ENCODE data around the gene FOXP2. TPM values are rescaled to one million over a fixed set of nuclear protein-coding genes. Genes with fewer than 3 reads are reported as not detected.

The FOXP2 gene
- total and polyA plus RNA-seq, 4 experiments from 2014 or later: not detected

DNA sequence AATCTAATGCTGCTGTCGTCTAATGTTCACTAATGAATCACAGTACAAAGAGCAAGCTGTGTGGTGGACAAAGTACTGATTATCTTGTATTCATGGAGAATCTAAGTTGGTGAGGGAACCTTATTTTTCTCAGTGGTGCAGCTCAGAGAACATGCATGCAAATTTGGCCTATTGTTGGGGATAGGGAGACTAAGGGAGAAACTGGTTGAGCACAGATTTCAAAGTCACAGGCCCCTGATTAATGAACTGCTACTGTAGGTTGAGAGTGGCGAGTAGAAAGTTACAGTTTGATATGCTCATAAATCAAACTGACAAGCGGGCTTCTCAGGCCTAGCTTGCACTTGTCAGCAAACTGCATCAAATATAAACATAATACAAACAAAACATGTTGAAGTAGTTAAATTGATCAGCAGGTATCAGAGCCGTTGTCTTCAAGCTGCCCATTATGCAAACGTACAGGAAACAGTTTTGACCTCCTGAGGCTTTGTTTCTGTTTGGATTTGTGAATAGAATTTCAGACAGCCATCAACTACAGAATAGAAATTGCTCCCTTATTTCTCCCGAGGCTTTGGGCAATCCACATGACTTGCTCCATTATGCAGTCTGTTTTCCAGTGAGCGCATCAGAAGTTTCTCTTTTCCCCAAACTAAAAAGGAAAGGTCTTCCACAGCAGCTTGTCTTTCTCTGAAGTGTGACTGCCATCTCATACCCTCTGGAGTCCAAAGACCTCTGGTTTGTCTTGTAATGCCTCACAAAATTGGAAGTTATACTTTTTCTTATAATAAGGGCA is 215.8 kb downstream of the FOXP2 start:
- intact Hi-C loops (cut with micrococcal nuclease): no loop called here
- no peaks in the 10 kb centered on the region for H3K4me1 Mint-ChIP-seq
- CTCF ChIA-PET (ENCODE audit: partially characterized antibody): no interaction called here
- POLR2A ChIA-PET (ENCODE audit: partially characterized antibody): no interaction called here
- H3K9me3 Mint-ChIP-seq: peaks cover 0 to 1% (median 0%) of the 10 kb centered on the region in 8 donors
- H3K36me3 ChIP-seq (ENCODE audit: insufficient read depth, low read length): no peaks in the 10 kb centered on the region
- DNase-seq: no peak
- H3K4me3 ChIP-seq (ENCODE audit: low read length in 2 of 2): no peak overlapping the region
- no peaks in the 10 kb centered on the region for H3K27me3 ChIP-seq (ENCODE audit: insufficient read depth, low read length)
- no peak overlapping the region for H3K4me3 Mint-ChIP-seq
- H3K27ac ChIP-seq (ENCODE audit: low read depth, low read length): no peak overlapping the region
- peaks cover 0 to 2% of the 10 kb centered on the region in 2 donors for H3K27me3 Mint-ChIP-seq
- H3K27ac Mint-ChIP-seq: no peak overlapping the region
- no peaks in the 10 kb centered on the region for H3K9me3 ChIP-seq (ENCODE audit: control insufficient read depth in 1 of 2, low read length in 2 of 2)
- no peaks in the 10 kb centered on the region for H3K4me1 ChIP-seq (ENCODE audit: insufficient read depth, low read length)
- H3K36me3 Mint-ChIP-seq: no peaks in the 10 kb centered on the region

GRCh38 chr7:114631249-114631822 is 216.7 kb downstream of the FOXP2 start:
- no peaks in the 10 kb centered on the region for H3K36me3 Mint-ChIP-seq
- no peak overlapping the region for H3K4me3 Mint-ChIP-seq
- H3K27ac Mint-ChIP-seq: no peak overlapping the region
- Histone ChIP-seq H3K9me3 (ENCODE audit: control insufficient read depth in 1 of 2, low read length in 2 of 2) (no peaks in the 10 kb centered on the region), H3K36me3 (ENCODE audit: insufficient read depth, low read length) (no peaks in the 10 kb centered on the region), H3K4me1 (ENCODE audit: insufficient read depth, low read length) (no peaks in the 10 kb centered on the region), H3K27me3 (ENCODE audit: insufficient read depth, low read length) (no peaks in the 10 kb centered on the region), H3K27ac (ENCODE audit: low read depth, low read length) (no peak overlapping the region), H3K4me3 (ENCODE audit: low read length in 2 of 2) (no peak overlapping the region)
- no peaks in the 10 kb centered on the region for H3K4me1 Mint-ChIP-seq
- ChIA-PET POLR2A (ENCODE audit: partially characterized antibody) (no interaction called here), CTCF (ENCODE audit: partially characterized antibody) (no interaction called here)
- H3K27me3 Mint-ChIP-seq: peaks cover 0 to 2% of the 10 kb centered on the region in 2 donors
- peaks cover 0 to 1% (median 0%) of the 10 kb centered on the region in 8 donors for H3K9me3 Mint-ChIP-seq
- intact Hi-C loops (cut with micrococcal nuclease): no loop called here
- DNase-seq: no peak

DNA sequence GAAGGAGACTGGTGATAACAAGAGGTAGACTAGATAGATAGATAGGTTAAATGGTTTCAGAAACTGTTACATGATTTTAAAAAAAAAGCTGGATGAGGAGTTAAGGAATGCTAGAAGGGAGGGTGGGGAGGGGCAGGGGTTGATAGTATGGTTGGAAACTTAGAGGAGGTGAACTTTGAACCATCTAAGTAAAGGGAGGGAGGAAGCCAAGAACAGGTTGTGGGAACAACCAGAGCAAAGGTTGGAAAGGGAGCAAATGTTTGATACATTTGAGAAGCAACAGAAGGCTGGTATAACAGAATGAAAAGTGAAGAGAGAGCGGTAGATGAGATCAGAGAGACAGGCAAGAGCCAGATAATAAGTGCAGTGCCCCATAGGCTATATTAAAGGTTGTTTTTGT is 224.8 kb downstream of the FOXP2 start:
- CTCF ChIA-PET (ENCODE audit: partially characterized antibody): no interaction called here
- no peak for DNase-seq
- peaks cover 2 to 4% of the 10 kb centered on the region in 2 donors for H3K27me3 Mint-ChIP-seq

DNA sequence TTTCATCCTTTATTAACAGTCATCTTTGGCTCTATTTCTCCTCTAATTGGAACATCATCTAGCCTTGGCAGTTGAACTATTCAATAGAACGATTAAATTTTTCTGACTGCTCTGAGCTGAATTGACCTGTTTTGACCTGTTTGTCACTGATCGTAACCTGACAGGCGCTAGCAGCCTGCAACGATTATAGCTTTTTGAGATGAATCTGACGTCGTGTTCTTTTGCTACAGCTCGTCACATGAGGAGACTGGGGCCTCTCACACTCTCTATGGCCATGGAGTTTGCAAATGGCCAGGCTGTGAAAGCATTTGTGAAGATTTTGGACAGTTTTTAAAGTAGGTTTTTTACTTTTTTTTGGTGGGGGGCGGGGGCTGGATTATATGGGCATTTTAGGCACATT is 229.8 kb downstream of the FOXP2 start:
- CTCF ChIA-PET (ENCODE audit: partially characterized antibody): no interaction called here

More for the DNA sequence above, 224.8 kb downstream of the FOXP2 start:
- H3K4me3 Mint-ChIP-seq: no peak overlapping the region
- H3K27me3 ChIP-seq (ENCODE audit: insufficient read depth, low read length): no peaks in the 10 kb centered on the region
- no peak overlapping the region for H3K27ac ChIP-seq (ENCODE audit: low read depth, low read length)
- POLR2A ChIA-PET (ENCODE audit: partially characterized antibody): no interaction called here
- no peaks in the 10 kb centered on the region for H3K36me3 Mint-ChIP-seq
- no peaks in the 10 kb centered on the region for H3K9me3 ChIP-seq (ENCODE audit: control insufficient read depth in 1 of 2, low read length in 2 of 2)
- peaks cover 0 to 2% (median 0%) of the 10 kb centered on the region in 4 donors for H3K4me1 Mint-ChIP-seq
- H3K9me3 Mint-ChIP-seq: no peaks in the 10 kb centered on the region
- H3K27ac Mint-ChIP-seq: peak overlapping the region in 1 of 7 donors; percentile 18
- no peak overlapping the region for H3K4me3 ChIP-seq (ENCODE audit: low read length in 2 of 2)
- intact Hi-C loops (cut with micrococcal nuclease): no loop called here
- no peaks in the 10 kb centered on the region for H3K4me1 ChIP-seq (ENCODE audit: insufficient read depth, low read length)
- H3K36me3 ChIP-seq (ENCODE audit: insufficient read depth, low read length): no peaks in the 10 kb centered on the region

GRCh38 chr7:114645451-114645850 is 230.8 kb downstream of the FOXP2 start:
- H3K4me1 ChIP-seq (ENCODE audit: insufficient read depth, low read length): no peaks in the 10 kb centered on the region
- Mint-ChIP-seq H3K4me1 (peaks cover 0 to 2% (median 1%) of the 10 kb centered on the region in 4 donors), H3K4me3 (no peak overlapping the region), H3K27ac (no peak overlapping the region), H3K27me3 (peaks cover 2 to 3% of the 10 kb centered on the region in 2 donors), H3K36me3 (no peaks in the 10 kb centered on the region), H3K9me3 (no peaks in the 10 kb centered on the region)
- intact Hi-C loops (cut with micrococcal nuclease): no loop called here
- no peak overlapping the region for H3K27ac ChIP-seq (ENCODE audit: low read depth, low read length)
- DNase-seq: peak in 1 of 5 donors; percentile 0
- H3K9me3 ChIP-seq (ENCODE audit: control insufficient read depth in 1 of 2, low read length in 2 of 2): no peaks in the 10 kb centered on the region
- no peaks in the 10 kb centered on the region for H3K27me3 ChIP-seq (ENCODE audit: insufficient read depth, low read length)
- CTCF ChIA-PET (ENCODE audit: partially characterized antibody): no interaction called here
- H3K4me3 ChIP-seq (ENCODE audit: low read length in 2 of 2): no peak overlapping the region
- POLR2A ChIA-PET (ENCODE audit: partially characterized antibody): no interaction called here
- no peaks in the 10 kb centered on the region for H3K36me3 ChIP-seq (ENCODE audit: insufficient read depth, low read length)

More for the DNA sequence above, 229.8 kb downstream of the FOXP2 start:
- Histone ChIP-seq H3K9me3 (ENCODE audit: control insufficient read depth in 1 of 2, low read length in 2 of 2) (no peaks in the 10 kb centered on the region), H3K27ac (ENCODE audit: low read depth, low read length) (no peak overlapping the region), H3K27me3 (ENCODE audit: insufficient read depth, low read length) (no peaks in the 10 kb centered on the region), H3K4me1 (ENCODE audit: insufficient read depth, low read length) (no peaks in the 10 kb centered on the region), H3K4me3 (ENCODE audit: low read length in 2 of 2) (no peak overlapping the region), H3K36me3 (ENCODE audit: insufficient read depth, low read length) (no peaks in the 10 kb centered on the region)
- intact Hi-C loops (cut with micrococcal nuclease): no loop called here
- Mint-ChIP-seq H3K4me3 (no peak overlapping the region), H3K36me3 (no peaks in the 10 kb centered on the region), H3K4me1 (peaks cover 0 to 2% (median 1%) of the 10 kb centered on the region in 4 donors), H3K9me3 (no peaks in the 10 kb centered on the region), H3K27me3 (peaks cover 2 to 5% of the 10 kb centered on the region in 2 donors), H3K27ac (no peak overlapping the region)
- no peak for DNase-seq
- POLR2A ChIA-PET (ENCODE audit: partially characterized antibody): no interaction called here

DNA sequence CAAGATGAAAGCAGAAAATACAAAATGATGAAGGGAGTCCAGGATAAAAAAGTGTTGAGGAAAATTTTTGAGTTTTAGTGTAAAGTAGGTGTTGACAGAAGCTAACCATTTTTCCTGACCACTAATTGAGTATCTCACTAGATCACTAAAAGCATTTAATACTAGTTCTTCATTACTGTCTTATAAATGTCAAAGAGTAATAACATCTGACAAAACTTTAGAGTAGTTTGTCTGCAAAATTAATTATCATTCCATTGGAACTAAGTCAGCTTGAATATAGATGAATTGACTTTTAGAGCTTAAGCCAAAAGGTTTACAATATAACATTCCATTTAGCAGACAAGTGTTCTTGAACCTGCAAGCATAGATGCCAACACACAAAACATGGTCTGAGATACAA is 232.9 kb downstream of the FOXP2 start:
- Mint-ChIP-seq H3K4me1 (peaks cover 0 to 2% (median 1%) of the 10 kb centered on the region in 4 donors), H3K9me3 (no peaks in the 10 kb centered on the region), H3K27me3 (peaks cover 0 to 3% of the 10 kb centered on the region in 2 donors), H3K4me3 (no peak overlapping the region), H3K27ac (no peak overlapping the region), H3K36me3 (no peaks in the 10 kb centered on the region)
- Histone ChIP-seq H3K4me3 (ENCODE audit: low read length in 2 of 2) (no peak overlapping the region), H3K27me3 (ENCODE audit: insufficient read depth, low read length) (no peaks in the 10 kb centered on the region), H3K4me1 (ENCODE audit: insufficient read depth, low read length) (no peaks in the 10 kb centered on the region), H3K9me3 (ENCODE audit: control insufficient read depth in 1 of 2, low read length in 2 of 2) (no peaks in the 10 kb centered on the region), H3K36me3 (ENCODE audit: insufficient read depth, low read length) (no peaks in the 10 kb centered on the region), H3K27ac (ENCODE audit: low read depth, low read length) (no peak overlapping the region)
- intact Hi-C loops (cut with micrococcal nuclease): no loop called here
- ChIA-PET POLR2A (ENCODE audit: partially characterized antibody) (no interaction called here), CTCF (ENCODE audit: partially characterized antibody) (no interaction called here)
- DNase-seq: no peak

GRCh38 chr7:114648117-114648516 is 233.5 kb downstream of the FOXP2 start:
- intact Hi-C loops (cut with micrococcal nuclease): no loop called here
- H3K4me3 ChIP-seq (ENCODE audit: low read length in 2 of 2): no peak overlapping the region
- no peaks in the 10 kb centered on the region for H3K27me3 ChIP-seq (ENCODE audit: insufficient read depth, low read length)
- no peak for DNase-seq
- H3K36me3 Mint-ChIP-seq: no peaks in the 10 kb centered on the region
- no peaks in the 10 kb centered on the region for H3K36me3 ChIP-seq (ENCODE audit: insufficient read depth, low read length)
- H3K9me3 ChIP-seq (ENCODE audit: control insufficient read depth in 1 of 2, low read length in 2 of 2): no peaks in the 10 kb centered on the region
- H3K4me1 Mint-ChIP-seq: peaks cover 0 to 2% (median 1%) of the 10 kb centered on the region in 4 donors
- POLR2A ChIA-PET (ENCODE audit: partially characterized antibody): no interaction called here
- H3K9me3 Mint-ChIP-seq: no peaks in the 10 kb centered on the region
- H3K4me1 ChIP-seq (ENCODE audit: insufficient read depth, low read length): no peaks in the 10 kb centered on the region
- H3K27me3 Mint-ChIP-seq: peaks cover 0 to 3% of the 10 kb centered on the region in 2 donors
- CTCF ChIA-PET (ENCODE audit: partially characterized antibody): no interaction called here
- H3K4me3 Mint-ChIP-seq: no peak overlapping the region
- H3K27ac Mint-ChIP-seq: no peak overlapping the region
- no peak overlapping the region for H3K27ac ChIP-seq (ENCODE audit: low read depth, low read length)
